GM21717 (cell line): ENCODE data around the gene TSPEAR.
"Not testable (repeated sequence)": the region's sequence is repeated elsewhere in the genome, so short reads cannot be mapped to it uniquely, and the experiment has no call there.

ENCODE experiments used
- ATAC-seq: cut with Tn5 transposase; IDR thresholded peaks from one replicate; pipeline ENCODE4 v1.9.1; 2021; ENCODE audit warnings: mild to moderate bottlenecking, moderate library complexity; ENCODE audit not compliant: unreplicated experiment

Gene TSPEAR

GRCh38 chr21:44593598-44594405 lies 117.6 kb downstream of the TSPEAR start:
- ATAC-seq = no peak

- no peak for ATAC-seq
Observed at GRCh38 chr21:44592446-44593311, 118.7 kb downstream of the TSPEAR start, which contains the start of gene KRTAP10-6. Gene KRTAP10-6 (minus strand): TSS chr21:44592505. CDS start chr21:44592484, 21 bp downstream.

- not testable (repeated sequence) for ATAC-seq
Observed at GRCh38 chr21:44591801-44592130, 119.6 kb downstream of the TSPEAR start.

GRCh38 chr21:44590897-44591800 lies 120.2 kb downstream of the TSPEAR start:
- not testable (repeated sequence) for ATAC-seq

- ATAC-seq = no peak
Observed at GRCh38 chr21:44590311-44590721, 121.1 kb downstream of the TSPEAR start.

GRCh38 chr21:44589586-44590305 lies 121.6 kb downstream of the TSPEAR start:
- no peak for ATAC-seq

GRCh38 chr21:44589094-44589493 lies 122.3 kb downstream of the TSPEAR start:
- no peak for ATAC-seq

GRCh38 chr21:44585892-44586291 lies 125.5 kb downstream of the TSPEAR start:
- ATAC-seq = no peak

GRCh38 chr21:44583800-44584147 lies 127.6 kb downstream of the TSPEAR start:
- no peak for ATAC-seq

- no peak for ATAC-seq
Observed at GRCh38 chr21:44583089-44583799, 128.1 kb downstream of the TSPEAR start.

- ATAC-seq = no peak
Observed at GRCh38 chr21:44582055-44582454, 129.3 kb downstream of the TSPEAR start.

GRCh38 chr21:44581158-44581557 lies 130.2 kb downstream of the TSPEAR start:
- ATAC-seq = no peak

- not testable (repeated sequence) for ATAC-seq
Observed at GRCh38 chr21:44580231-44580821, 131.0 kb downstream of the TSPEAR start, which contains the start of gene KRTAP10-5. Gene KRTAP10-5 (minus strand): TSS chr21:44580604. CDS start chr21:44580578, 26 bp downstream.

GRCh38 chr21:44579833-44580144 lies 131.6 kb downstream of the TSPEAR start:
- ATAC-seq = no peak

- ATAC-seq = no peak
Observed at GRCh38 chr21:44579056-44579832, 132.1 kb downstream of the TSPEAR start.

GRCh38 chr21:44578371-44579055 lies 132.9 kb downstream of the TSPEAR start:
- no peak for ATAC-seq

GRCh38 chr21:44576025-44576420 lies 135.3 kb downstream of the TSPEAR start:
- no peak for ATAC-seq
